Umbilical cord (tissue), 2 donors: ENCODE data around the gene FBLN2. TPM values are rescaled to one million over a fixed set of nuclear protein-coding genes. Genes with fewer than 3 reads are reported as not detected.
"Not testable (repeated sequence)": the region's sequence is repeated elsewhere in the genome, so short reads cannot be mapped to it uniquely, and the experiment has no call there.

ENCODE experiments used
- DNase-seq: peaks from one replicate; pipeline ENCODE4 v3.0.0-alpha.2; 2015; ENCODE audit warnings: low spot score
- total RNA-seq: library from RNA; depleted of rRNA; stranded (reverse); fragments of >200 nt; gene quantifications from one replicate; pipeline ENCODE4 v1.2.3, GENCODE V29; 2014; ENCODE audit warnings: low replicate concordance; ENCODE audit not compliant: insufficient read depth

The FBLN2 gene
- total RNA-seq, 1 donor from 2014 or later, result 309 TPM

GRCh38 chr3:13547591-13548371 is 1.1 kb upstream of the FBLN2 start:
- no peak for DNase-seq

GRCh38 chr3:13549623-13550422 is 898 bp downstream of the FBLN2 start:
- no peak for DNase-seq

- no peak for DNase-seq
Measured at GRCh38 chr3:13550423-13550690, 1.4 kb downstream of the FBLN2 start.

- no peak for DNase-seq
Measured at GRCh38 chr3:13550791-13551360, 2.0 kb downstream of the FBLN2 start.

- DNase-seq, result no peak
Measured at GRCh38 chr3:13552857-13553652, 4.1 kb downstream of the FBLN2 start.

- DNase-seq, result no peak
Measured at GRCh38 chr3:13553686-13554085, 4.8 kb downstream of the FBLN2 start.

- DNase-seq, result no peak
Measured at GRCh38 chr3:13555753-13556152, 6.8 kb downstream of the FBLN2 start.

- peak; percentile 91 for DNase-seq
Measured at GRCh38 chr3:13556207-13556606, 7.3 kb downstream of the FBLN2 start.

GRCh38 chr3:13556917-13557316 is 8.0 kb downstream of the FBLN2 start:
- DNase-seq, result no peak

- DNase-seq, result no peak
Measured at GRCh38 chr3:13557417-13557816, 8.5 kb downstream of the FBLN2 start.

- no peak for DNase-seq
Measured at GRCh38 chr3:13557926-13558325, 9.0 kb downstream of the FBLN2 start.

GRCh38 chr3:13558651-13559050 is 9.7 kb downstream of the FBLN2 start:
- DNase-seq, result no peak

GRCh38 chr3:13559764-13560525 is 11.0 kb downstream of the FBLN2 start:
- no peak for DNase-seq

GRCh38 chr3:13561376-13561775 is 12.5 kb downstream of the FBLN2 start:
- DNase-seq, result no peak

- no peak for DNase-seq
Measured at GRCh38 chr3:13561967-13562366, 13.0 kb downstream of the FBLN2 start.

- not testable (repeated sequence) for DNase-seq
Measured at GRCh38 chr3:13562421-13562820, 13.5 kb downstream of the FBLN2 start.

- no peak for DNase-seq
Measured at GRCh38 chr3:13563321-13563720, 14.4 kb downstream of the FBLN2 start.

- no peak for DNase-seq
Measured at GRCh38 chr3:13563911-13564310, 15.0 kb downstream of the FBLN2 start.

GRCh38 chr3:13564751-13565560 is 16.0 kb downstream of the FBLN2 start:
- DNase-seq, result no peak
